Hematopoietic multipotent progenitor cell treated with erythropoietin and hydrocortisone succinate and interleukin-3 and kit ligand, for 15 days (in vitro differentiated cells): ENCODE measurements around the gene AKAP13.
"Not testable (repeated sequence)": the region's sequence is repeated elsewhere in the genome, so short reads cannot be mapped to it uniquely, and the experiment has no call there.

ENCODE experiments used
- DNase-seq: peaks from one replicate; pipeline ENCODE4 v3.0.0-alpha.2; 2015; ENCODE audit warnings: low spot score

Gene AKAP13

GRCh38 chr15:85350395-85350794 is 30.0 kb upstream of the AKAP13 start:
- DNase-seq: no peak

- DNase-seq: not testable (repeated sequence)
Measured at GRCh38 chr15:85351501-85351900, 28.9 kb upstream of the AKAP13 start.

- DNase-seq: no peak
Measured at GRCh38 chr15:85351965-85352364, 28.4 kb upstream of the AKAP13 start.

GRCh38 chr15:85353516-85353915 is 26.9 kb upstream of the AKAP13 start:
- no peak for DNase-seq

- no peak for DNase-seq
Measured at GRCh38 chr15:85354461-85354860, 25.9 kb upstream of the AKAP13 start.

- no peak for DNase-seq
Measured at GRCh38 chr15:85354948-85355347, 25.5 kb upstream of the AKAP13 start.

GRCh38 chr15:85356276-85356675 is 24.1 kb upstream of the AKAP13 start:
- no peak for DNase-seq

- no peak for DNase-seq
Measured at GRCh38 chr15:85361323-85361722, 19.1 kb upstream of the AKAP13 start.

- DNase-seq: no peak
Measured at GRCh38 chr15:85362436-85363081, 17.8 kb upstream of the AKAP13 start.

GRCh38 chr15:85365980-85366379 is 14.4 kb upstream of the AKAP13 start:
- DNase-seq: no peak

- DNase-seq: no peak
Measured at GRCh38 chr15:85367741-85368140, 12.7 kb upstream of the AKAP13 start.

- DNase-seq: no peak
Measured at GRCh38 chr15:85374831-85375230, 5.6 kb upstream of the AKAP13 start.

GRCh38 chr15:85377269-85377668 is 3.1 kb upstream of the AKAP13 start:
- DNase-seq: no peak

GRCh38 chr15:85377986-85378385 is 2.4 kb upstream of the AKAP13 start:
- no peak for DNase-seq

GRCh38 chr15:85379403-85380131 is 836 bp upstream of the AKAP13 start:
- no peak for DNase-seq

GRCh38 chr15:85380812-85381642 is 624 bp downstream of the AKAP13 start:
- no peak for DNase-seq

- no peak for DNase-seq
Measured at GRCh38 chr15:85381850-85382751, 1.7 kb downstream of the AKAP13 start.

GRCh38 chr15:85382942-85383341 is 2.5 kb downstream of the AKAP13 start:
- DNase-seq: no peak

GRCh38 chr15:85383470-85384148 is 3.2 kb downstream of the AKAP13 start:
- no peak for DNase-seq

GRCh38 chr15:85386261-85386660 is 5.9 kb downstream of the AKAP13 start:
- no peak for DNase-seq

- DNase-seq: no peak
Measured at GRCh38 chr15:85388566-85389305, 8.3 kb downstream of the AKAP13 start.
